ENCODE results near the gene FOXA3.

GRCh38 chr19:45817010-45817724 lies 47.0 kb upstream of the FOXA3 start:
- TF ChIP-seq CTCF (conservative IDR thresholded peaks at IDR 0.05; ENCODE audit: low read length), result peak; percentile 97
- no peak for TF ChIP-seq EZH2phosphoT487 (IDR thresholded peaks at IDR 0.05; ENCODE audit: borderline replicate concordance, low read depth, low read length)

Measured in OCI-LY7 (cell line).